Pancreas (tissue), 10 donors: ENCODE data around the gene NXT2. TPM values are rescaled to one million over a fixed set of nuclear protein-coding genes. Genes with fewer than 3 reads are reported as not detected.

Experiments
- ATAC-seq, 4 donors: fragments of 200-7000 bp; cut with Tn5 transposase; one replicate each; pipeline versions ENCODE4 v1.8.0 to v1.9.1; 2020; ENCODE audit warnings: mild to moderate bottlenecking in 4 of 4, moderate library complexity in 4 of 4
- DNase-seq, 6 donors: peaks; one replicate each; pipeline ENCODE4 v3.0.0-alpha.2; 2020
- FAIRE-seq: peaks from 2 replicates; lab custom pipeline; 2012; peaks lifted over from hg19 to GRCh38; lab: Jason Lieb, UNC
- H3K27ac ChIP-seq, 4 donors: fragments of 200-600 bp; sonication (generic); 1 replicate in 3 of 4; 2 replicates in 1 of 4; pipeline versions ENCODE4 v1.5.0 to v1.8.0; 2020
- H3K27me3 ChIP-seq, 4 donors: fragments of 200-600 bp; one replicate each; pipeline ENCODE4 v1.8.0; 2021
- H3K36me3 ChIP-seq, 3 donors: fragments of 200-600 bp; sonication (generic) in 1 of 3; one replicate each; pipeline versions ENCODE4 v1.5.0 to v1.8.0; 2020 to 2021
- H3K4me1 ChIP-seq, 3 donors: fragments of 200-600 bp; one replicate each; pipeline ENCODE4 v1.8.0; 2021
- H3K4me3 ChIP-seq, 4 donors: fragments of 200-600 bp; sonication (generic) in 2 of 4; one replicate each; pipeline versions ENCODE4 v1.5.0 to v1.8.0; 2020 to 2021
- H3K9me3 ChIP-seq, 4 donors: fragments of 200-600 bp; one replicate each; pipeline ENCODE4 v1.8.0; 2021
- CTCF ChIP-seq, 4 donors: fragments of 200-600 bp; sonication (generic) in 3 of 4; IDR thresholded peaks; one replicate each; pipeline versions ENCODE4 v1.5.0 to v1.8.0; 2021; ENCODE audit warnings: antibody characterized with exemption in 4 of 4
- WGBS, 2 donors: extraction: QIAGEN DNeasy Blood & Tissue Kit; methylation state at CpG; one replicate each; pipeline ENCODE4 v1.1.7; 2013; 5-methylcytosine and 5-hydroxymethylcytosine counted together
- intact Hi-C, 3 donors: fragments of 100-400 bp; cut with DNase I; formaldehyde crosslinking; loops; one replicate each; pipeline versions ENCODE4 v1.11.1 to v1.14.2; 2022
- polyA plus RNA-seq, 2 donors: library from polyadenylated mRNA; stranded (reverse); fragments of 200-250 nt; gene quantifications; one replicate each; pipeline ENCODE4 v1.2.3, GENCODE V29; 2013
- total RNA-seq, 6 donors: library from RNA; stranded (reverse); fragmentation: NEBNext Ultra II Directional in 4 of 6; extraction: Animal tissue kit (Norgen Biotek cat#: 25700) in 4 of 6; gene quantifications; one replicate each; pipeline versions ENCODE4 v1.2.1 to v1.2.4, GENCODE V29; 2021 to 2023
- donor health status: healthy with polysubstance abuse.
- donor health status: DM: no; HTN: no; CAD: no; lungs with moderate emphysema.
- donor health status: DM: no; HTN: no; CAD: no.
- donor health status: control.
- donor health status: control.
- donor health status: Bipolar disorder and iron deficiency.
- donor health status: DM: yes; HTN: yes; CAD: no.
- donor health status: DM: no; HTN: no; CAD: no.
- donor health status: DM: no; HTN: no; CAD: no.
- donor health status: DM: yes; HTN: yes; CAD: no.

NXT2 gene
- 1 to 10 TPM; 2.8 to 5.8 (median 4.4) TPM for total RNA-seq
- polyA plus RNA-seq: 1 to 10 TPM; 1.9 to 3.2 TPM

GRCh38 chrX:109536439-109537323 lies at the start of gene NXT2:
NXT2 (plus strand) TSS chrX:109536844; CDS start chrX:109537007, 163 bp downstream.
- H3K27ac ChIP-seq: peak within 1 kb of the TSS; percentile 72 to 92 (median 86)
- intact Hi-C loops: no loop called here
- no peaks in the 10 kb centered on the region for H3K9me3 ChIP-seq
- peaks cover 0 to 12% (median 0%) of the 10 kb centered on the region in 4 donors for H3K27me3 ChIP-seq
- FAIRE-seq (peak; percentile 63), DNase-seq (peak; percentile 87 to 91 (median 88)), ATAC-seq (peak; percentile 98 to 99 (median 99))
- 2 to 31% methylated on average over 41 to 43 of the region's 43 CpGs for WGBS, 2 donors
- TF ChIP-seq CTCF (IDR thresholded peaks at IDR 0.05): no peak
- H3K36me3 ChIP-seq: no peaks in the 10 kb centered on the region
- peak within 1 kb of the TSS in 3 of 4 donors; percentile 27 to 43 (median 42) for H3K4me3 ChIP-seq
- peaks cover 0 to 8% (median 0%) of the 10 kb centered on the region in 3 donors for H3K4me1 ChIP-seq

GRCh38 chrX:109487640-109488039 lies 49.0 kb upstream of the NXT2 start:
- H3K36me3 ChIP-seq: no peaks in the 10 kb centered on the region
- no peak for FAIRE-seq
- no peak for TF ChIP-seq CTCF (IDR thresholded peaks at IDR 0.05)
- H3K27me3 ChIP-seq: peaks cover 0 to 24% (median 3%) of the 10 kb centered on the region in 4 donors
- H3K4me3 ChIP-seq: no peak overlapping the region
- DNase-seq: no peak
- no peaks in the 10 kb centered on the region for H3K9me3 ChIP-seq
- intact Hi-C loops: loop anchor here in 2 of 3 donors (5.0 to 10.0 kb wide), 2 partner anchors 145 to 147 kb away; no protein-coding TSS in a partner anchor
- WGBS, 2 donors: 30 to 42% methylated on average over 4 of the region's 4 CpGs
- no peak for ATAC-seq
- H3K27ac ChIP-seq: no peak overlapping the region
- no peaks in the 10 kb centered on the region for H3K4me1 ChIP-seq

- no peaks in the 10 kb centered on the region for H3K36me3 ChIP-seq
- H3K27me3 ChIP-seq: peaks cover 0 to 12% (median 2%) of the 10 kb centered on the region in 4 donors
- no peaks in the 10 kb centered on the region for H3K4me1 ChIP-seq
- DNase-seq (no peak), FAIRE-seq (no peak), ATAC-seq (no peak)
- H3K9me3 ChIP-seq: no peaks in the 10 kb centered on the region
- no peak overlapping the region for H3K27ac ChIP-seq
- no peak overlapping the region for H3K4me3 ChIP-seq
- WGBS, 2 donors: 64 to 88% methylated on average over 2 of the region's 2 CpGs
- intact Hi-C loops: loop anchor here in 2 of 3 donors (5.0 to 10.0 kb wide), 2 partner anchors 143 to 146 kb away; no protein-coding TSS in a partner anchor
- TF ChIP-seq CTCF (IDR thresholded peaks at IDR 0.05): no peak
Measured at GRCh38 chrX:109489174-109489573, 47.5 kb upstream of the NXT2 start.

- DNase-seq (no peak), ATAC-seq (no peak), FAIRE-seq (no peak)
- TF ChIP-seq CTCF (IDR thresholded peaks at IDR 0.05): no peak
- Histone ChIP-seq H3K9me3 (no peaks in the 10 kb centered on the region), H3K27me3 (peaks cover 0 to 28% (median 0%) of the 10 kb centered on the region in 4 donors), H3K4me3 (no peak overlapping the region), H3K4me1 (no peaks in the 10 kb centered on the region), H3K27ac (no peak overlapping the region), H3K36me3 (no peaks in the 10 kb centered on the region)
- WGBS, 2 donors: 61 to 63% methylated on average over 1 of the region's 1 CpG
- intact Hi-C loops: no loop called here
Measured at GRCh38 chrX:109498434-109498833, 38.2 kb upstream of the NXT2 start.
